ENCODE measurements around the gene ATL3. TPM values are rescaled to one million over a fixed set of nuclear protein-coding genes. Genes with fewer than 3 reads are reported as not detected.
"Not testable (repeated sequence)": the region's sequence is repeated elsewhere in the genome, so short reads cannot be mapped to it uniquely, and the experiment has no call there.

The ATL3 gene
- total and polyA plus RNA-seq, 2 donors (not counting 3 experiments of a cell fraction or from before 2014, with no cell fraction given) = 21.7 to 70.2 TPM

DNA sequence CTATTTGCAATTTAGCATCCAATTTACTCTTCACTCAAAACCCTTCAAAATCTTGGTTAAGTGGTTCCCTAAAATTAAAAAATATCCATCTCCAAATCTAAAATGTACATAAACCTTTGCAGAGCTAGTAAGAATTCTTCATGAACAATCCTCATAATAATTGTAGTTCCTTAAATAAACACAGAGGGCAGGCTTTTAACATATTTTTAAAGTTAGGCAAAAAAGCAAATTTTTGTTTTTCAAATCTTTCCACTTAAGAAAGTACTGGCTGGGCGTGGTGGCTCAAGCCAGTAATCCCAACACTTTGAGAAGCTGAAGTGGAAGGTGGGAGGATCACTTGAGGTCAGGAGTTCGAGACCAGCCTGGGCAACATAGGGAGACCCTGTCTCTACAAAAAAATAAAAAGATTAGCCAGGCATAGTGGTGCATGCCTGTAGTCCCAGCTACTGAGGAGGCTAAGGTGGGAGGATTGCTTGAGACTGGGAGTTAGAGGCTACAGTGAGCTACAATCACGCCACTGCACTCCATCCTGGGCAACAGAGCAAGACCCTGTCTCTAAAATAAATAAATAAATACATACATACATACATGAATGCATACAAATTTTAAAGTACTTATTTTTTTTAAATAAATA is 31.9 kb downstream of the ATL3 start:
- no peaks in the 10 kb centered on the region for H3K9me3 ChIP-seq (replicated peaks; ENCODE audit: control insufficient read depth, insufficient read depth, low read length)
- H3K27me3 ChIP-seq (ENCODE audit: control insufficient read depth in 2 of 2, insufficient read depth in 2 of 2, low read length in 2 of 2) = no peaks in the 10 kb centered on the region
- H3K27ac ChIP-seq (ENCODE audit: insufficient read depth, low read depth, low read length) = no peak overlapping the region
- no peak for TF ChIP-seq POLR2AphosphoS5 (IDR thresholded peaks at IDR 0.05; ENCODE audit: insufficient read depth, low read depth, low read length)
- TF ChIP-seq CTCF (IDR thresholded peaks at IDR 0.05; ENCODE audit: extremely low read depth in 1 of 2, insufficient read depth in 1 of 2, low read depth in 1 of 2, low read length in 2 of 2) = peak; percentile 12 to 16
- peaks cover 7 to 21% of the 10 kb centered on the region in 2 experiments for H3K36me3 ChIP-seq (ENCODE audit: control insufficient read depth in 2 of 2, extremely low read depth in 1 of 2, insufficient read depth in 2 of 2, low read length in 2 of 2)
- CTCF ChIA-PET = interaction anchor here (0.6 to 5.4 kb wide), 20 partner anchors 8 to 894 kb away, joined by 3 to 201 read pairs (median 4); no protein-coding TSS in a partner anchor
- no peak overlapping the region for H3K9ac ChIP-seq (replicated peaks; ENCODE audit: extremely low read depth, insufficient read depth, low read length)
- no peaks in the 10 kb centered on the region for H3K4me1 ChIP-seq (ENCODE audit: control insufficient read depth, extremely low read depth, insufficient read depth, low read length)
- BruUV-seq (replicated peaks) = no TSS peak
- H3K4me2 ChIP-seq (ENCODE audit: insufficient read depth, low read length) = no peak overlapping the region
- no peak overlapping the region for H2AFZ ChIP-seq (ENCODE audit: low read depth, low read length)
- POLR2A ChIA-PET = interaction anchor here (1.1 kb wide), 1 partner anchor 10 kb away, joined by 4 read pairs; no protein-coding TSS in a partner anchor
- dilution Hi-C loops (cut with MboI; ENCODE audit: extremely low pct_ligation_motif_present, low sequenced_read_pairs) (no loop called here), intact Hi-C loops (cut with micrococcal nuclease) (loop anchor here (1.0 to 10.0 kb wide), 3 partner anchors 99 to 612 kb away; no protein-coding TSS in a partner anchor)
- FAIRE-seq (no peak), DNase-seq (ENCODE audit: low read depth, low spot score) (peak; percentile 30)
- H3K4me3 ChIP-seq (replicated peaks in 1 of 3; ENCODE audit: insufficient read depth in 1 of 3, low read depth in 1 of 3, low read length in 3 of 3) = no peak overlapping the region
- no peaks in the 10 kb centered on the region for H4K20me1 ChIP-seq (replicated peaks; ENCODE audit: control insufficient read depth, extremely low read depth, insufficient read depth, low read length)
- H3K79me2 ChIP-seq (ENCODE audit: control insufficient read depth, insufficient read depth, low read length) = no peaks in the 10 kb centered on the region
- H3K9me1 ChIP-seq (replicated peaks; ENCODE audit: control insufficient read depth, extremely low read depth, insufficient read depth, low read length) = no peaks in the 10 kb centered on the region

DNA sequence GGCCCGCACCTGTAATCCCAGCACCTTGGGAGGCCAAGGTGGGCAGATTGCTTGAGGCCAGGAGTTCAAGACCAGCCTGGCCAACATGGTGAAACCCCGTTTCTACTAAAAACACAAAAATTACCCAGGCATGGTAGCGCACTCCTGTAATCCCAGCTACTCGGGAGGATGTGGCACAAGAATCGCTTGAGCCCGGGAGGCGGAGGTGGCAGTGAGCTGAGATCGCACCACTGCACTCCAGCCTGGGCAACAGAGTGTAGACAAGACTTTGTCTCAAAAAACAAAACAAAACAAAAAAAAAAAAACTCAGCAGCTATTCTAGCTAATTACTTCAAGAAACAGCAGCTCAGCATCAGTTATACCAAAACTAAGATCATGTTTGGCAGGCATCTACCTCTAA is 32.7 kb downstream of the ATL3 start:
- H4K20me1 ChIP-seq (replicated peaks; ENCODE audit: control insufficient read depth, extremely low read depth, insufficient read depth, low read length); H2AFZ ChIP-seq (ENCODE audit: low read depth, low read length); dilution Hi-C loops (cut with MboI; ENCODE audit: extremely low pct_ligation_motif_present, low sequenced_read_pairs); H3K9me1 ChIP-seq (replicated peaks; ENCODE audit: control insufficient read depth, extremely low read depth, insufficient read depth, low read length); H3K9ac ChIP-seq (replicated peaks; ENCODE audit: extremely low read depth, insufficient read depth, low read length); FAIRE-seq; H3K79me2 ChIP-seq (ENCODE audit: control insufficient read depth, insufficient read depth, low read length); BruUV-seq (replicated peaks); H3K4me2 ChIP-seq (ENCODE audit: insufficient read depth, low read length); DNase-seq (ENCODE audit: low read depth, low spot score); H3K9me3 ChIP-seq (replicated peaks; ENCODE audit: control insufficient read depth, insufficient read depth, low read length); H3K27ac ChIP-seq (ENCODE audit: insufficient read depth, low read depth, low read length); H3K4me1 ChIP-seq (ENCODE audit: control insufficient read depth, extremely low read depth, insufficient read depth, low read length); H3K27me3 ChIP-seq (ENCODE audit: control insufficient read depth in 2 of 2, insufficient read depth in 2 of 2, low read length in 2 of 2); H3K4me3 ChIP-seq (replicated peaks in 1 of 3; ENCODE audit: insufficient read depth in 1 of 3, low read depth in 1 of 3, low read length in 3 of 3): not testable (repeated sequence)
- POLR2A ChIA-PET = interaction anchor here (1.1 kb wide), 1 partner anchor 11 kb away, joined by 4 read pairs; no protein-coding TSS in a partner anchor
- CTCF ChIA-PET = interaction anchor here (0.7 to 5.4 kb wide), 15 partner anchors 8 to 733 kb away, joined by 3 to 201 read pairs (median 4); no protein-coding TSS in a partner anchor
- intact Hi-C loops (cut with micrococcal nuclease) = loop anchor here (5.0 to 10.0 kb wide), 2 partner anchors 424 to 611 kb away; no protein-coding TSS in a partner anchor
- peaks cover 6 to 18% of the 10 kb centered on the region in 2 experiments for H3K36me3 ChIP-seq (ENCODE audit: control insufficient read depth in 2 of 2, extremely low read depth in 1 of 2, insufficient read depth in 2 of 2, low read length in 2 of 2)

Data from endothelial cell of umbilical vein (primary cell).